HUES6 (cell line): Measurements from ENCODE around the gene KCNJ12.
A peak's percentile ranks its signal among the peaks of the same experiment; 100 is the strongest.

ENCODE experiments used
- H3K27ac ChIP-seq: 2 replicates; pipeline ENCODE4 v1.7.0; 2013; ENCODE audit warnings: low read depth, mild to moderate bottlenecking, low read length, inconsistent platforms
- H3K27me3 ChIP-seq: 2 replicates; pipeline ENCODE4 v1.6.1; 2013; ENCODE audit warnings: low read length; ENCODE audit not compliant: control insufficient read depth, insufficient read depth
- H3K36me3 ChIP-seq: 2 replicates; pipeline ENCODE4 v1.6.1; 2013; ENCODE audit warnings: low read length; ENCODE audit not compliant: control insufficient read depth, insufficient read depth
- H3K4me1 ChIP-seq: 2 replicates; pipeline ENCODE4 v1.6.1; 2013; ENCODE audit warnings: low read length; ENCODE audit not compliant: control insufficient read depth, insufficient read depth
- H3K4me3 ChIP-seq: 2 replicates; pipeline ENCODE4 v1.5.1; 2013; ENCODE audit warnings: low read depth, low read length
- H3K9ac ChIP-seq: one replicate; pipeline ENCODE4 v1.6.1; 2013; ENCODE audit warnings: mild to moderate bottlenecking, low read length
- H3K9me3 ChIP-seq: 2 replicates; pipeline ENCODE4 v1.6.1; 2013; ENCODE audit warnings: low read depth, low read length; ENCODE audit not compliant: control insufficient read depth, insufficient read depth

KCNJ12 gene

DNA sequence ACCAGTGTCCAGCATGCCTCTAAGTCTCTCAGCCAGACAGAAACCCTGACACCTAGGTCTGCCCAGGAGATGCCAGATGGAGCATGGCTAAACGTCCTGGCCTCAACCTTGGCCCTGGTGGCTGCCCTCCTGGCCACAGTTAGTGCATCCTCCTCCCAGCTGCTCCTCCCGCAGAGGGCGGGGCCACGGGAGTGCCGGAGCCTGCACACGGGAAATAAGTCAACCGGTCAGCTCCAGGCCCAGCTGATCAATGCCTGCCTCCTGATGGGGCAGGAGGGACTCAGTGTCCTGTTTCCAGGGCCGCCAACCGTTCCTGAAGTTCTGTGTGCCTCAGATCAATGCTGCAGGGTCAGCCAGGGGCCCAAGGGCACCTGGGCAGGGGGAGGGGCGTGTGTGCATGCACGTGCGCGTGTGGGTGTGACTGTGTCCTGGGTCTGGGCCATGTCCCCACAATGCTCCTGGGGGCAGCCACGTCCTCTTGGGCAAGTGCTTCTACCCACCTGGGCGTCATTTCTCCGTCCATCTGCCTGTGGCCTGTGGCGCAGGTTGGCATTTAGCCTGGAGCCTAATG lies 4.6 kb upstream of the KCNJ12 start:
- H3K4me1 ChIP-seq = peaks cover 36% of the 10 kb centered on the region
- H3K4me3 ChIP-seq = no peak overlapping the region
- peaks cover 67% of the 10 kb centered on the region for H3K27me3 ChIP-seq
- no peak overlapping the region for H3K9ac ChIP-seq
- no peak overlapping the region for H3K27ac ChIP-seq
- H3K9me3 ChIP-seq = no peaks in the 10 kb centered on the region
- no peaks in the 10 kb centered on the region for H3K36me3 ChIP-seq

- Histone ChIP-seq H3K36me3 (no peaks in the 10 kb centered on the region), H3K9me3 (no peaks in the 10 kb centered on the region), H3K27me3 (peaks cover 67% of the 10 kb centered on the region), H3K4me3 (no peak overlapping the region), H3K27ac (no peak overlapping the region), H3K9ac (no peak overlapping the region), H3K4me1 (peaks cover 36% of the 10 kb centered on the region)
Measured at GRCh38 chr17:21372256-21372954, 3.8 kb upstream of the KCNJ12 start.

GRCh38 chr17:21373036-21373435 lies 3.1 kb upstream of the KCNJ12 start:
- no peak overlapping the region for H3K4me3 ChIP-seq
- no peak overlapping the region for H3K27ac ChIP-seq
- no peak overlapping the region for H3K9ac ChIP-seq
- no peaks in the 10 kb centered on the region for H3K36me3 ChIP-seq
- H3K9me3 ChIP-seq = no peaks in the 10 kb centered on the region
- H3K4me1 ChIP-seq = peaks cover 36% of the 10 kb centered on the region
- H3K27me3 ChIP-seq = peaks cover 69% of the 10 kb centered on the region

GRCh38 chr17:21373696-21374440 lies 2.3 kb upstream of the KCNJ12 start:
- no peak overlapping the region for H3K9ac ChIP-seq

DNA sequence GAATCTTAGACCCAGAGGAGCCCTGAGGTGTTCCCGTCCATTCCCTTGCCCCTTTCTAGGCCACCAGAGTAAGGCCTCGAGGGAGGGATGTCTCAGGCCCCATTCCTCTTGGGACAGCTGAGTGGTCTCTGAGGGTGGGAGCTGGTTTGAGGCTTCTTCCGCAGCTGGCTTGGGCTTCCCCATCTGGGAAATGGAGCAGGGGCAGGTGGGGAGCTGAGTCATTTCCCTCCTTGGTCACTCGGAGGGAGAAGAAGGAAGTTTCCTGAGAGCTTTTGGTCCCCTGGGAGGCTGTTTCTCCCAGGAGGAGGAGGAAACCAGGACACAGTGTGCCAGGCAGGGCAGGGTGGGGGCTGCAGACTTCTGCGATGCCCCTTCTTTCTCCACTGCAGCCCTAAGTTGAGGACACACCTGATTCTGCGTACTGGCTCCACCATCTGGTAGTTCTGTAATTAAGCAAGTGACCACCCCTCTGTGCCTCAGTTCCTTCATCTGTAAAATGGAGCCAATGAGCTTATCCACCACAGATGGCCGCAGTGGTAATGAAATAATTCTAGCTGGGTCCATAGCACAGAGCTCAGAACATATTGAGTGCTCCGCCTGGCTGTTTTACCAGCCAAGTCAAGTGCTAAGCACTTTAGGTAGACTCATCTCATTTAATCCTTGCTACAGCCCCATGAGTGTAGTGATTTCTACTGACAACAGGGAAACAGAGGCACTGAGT lies 1.6 kb upstream of the KCNJ12 start:
- Histone ChIP-seq H3K27me3 (peaks cover 73% of the 10 kb centered on the region), H3K4me1 (peaks cover 42% of the 10 kb centered on the region), H3K4me3 (no peak overlapping the region), H3K36me3 (no peaks in the 10 kb centered on the region), H3K27ac (no peak overlapping the region), H3K9me3 (no peaks in the 10 kb centered on the region), H3K9ac (no peak overlapping the region)

More at GRCh38 chr17:21373696-21374440, 2.3 kb upstream of the KCNJ12 start:
- no peak overlapping the region for H3K4me3 ChIP-seq
- H3K9me3 ChIP-seq = no peaks in the 10 kb centered on the region
- H3K36me3 ChIP-seq = no peaks in the 10 kb centered on the region
- peaks cover 75% of the 10 kb centered on the region for H3K27me3 ChIP-seq
- peaks cover 42% of the 10 kb centered on the region for H3K4me1 ChIP-seq
- H3K27ac ChIP-seq = no peak overlapping the region

- H3K4me3 ChIP-seq = no peak overlapping the region
- H3K36me3 ChIP-seq = no peaks in the 10 kb centered on the region
- H3K9me3 ChIP-seq = no peaks in the 10 kb centered on the region
- H3K9ac ChIP-seq = no peak overlapping the region
- no peak overlapping the region for H3K27ac ChIP-seq
- H3K4me1 ChIP-seq = peaks cover 39% of the 10 kb centered on the region
- peaks cover 73% of the 10 kb centered on the region for H3K27me3 ChIP-seq
Measured at GRCh38 chr17:21375162-21375560, 996 bp upstream of the KCNJ12 start.

- peak overlapping the region; percentile 60 for H3K4me3 ChIP-seq
- no peak overlapping the region for H3K27ac ChIP-seq
- H3K9ac ChIP-seq = no peak overlapping the region
- H3K36me3 ChIP-seq = no peaks in the 10 kb centered on the region
- H3K27me3 ChIP-seq = peaks cover 73% of the 10 kb centered on the region
- H3K4me1 ChIP-seq = peaks cover 34% of the 10 kb centered on the region
- no peaks in the 10 kb centered on the region for H3K9me3 ChIP-seq
Measured at GRCh38 chr17:21375757-21376080, 438 bp upstream of the KCNJ12 start.

DNA sequence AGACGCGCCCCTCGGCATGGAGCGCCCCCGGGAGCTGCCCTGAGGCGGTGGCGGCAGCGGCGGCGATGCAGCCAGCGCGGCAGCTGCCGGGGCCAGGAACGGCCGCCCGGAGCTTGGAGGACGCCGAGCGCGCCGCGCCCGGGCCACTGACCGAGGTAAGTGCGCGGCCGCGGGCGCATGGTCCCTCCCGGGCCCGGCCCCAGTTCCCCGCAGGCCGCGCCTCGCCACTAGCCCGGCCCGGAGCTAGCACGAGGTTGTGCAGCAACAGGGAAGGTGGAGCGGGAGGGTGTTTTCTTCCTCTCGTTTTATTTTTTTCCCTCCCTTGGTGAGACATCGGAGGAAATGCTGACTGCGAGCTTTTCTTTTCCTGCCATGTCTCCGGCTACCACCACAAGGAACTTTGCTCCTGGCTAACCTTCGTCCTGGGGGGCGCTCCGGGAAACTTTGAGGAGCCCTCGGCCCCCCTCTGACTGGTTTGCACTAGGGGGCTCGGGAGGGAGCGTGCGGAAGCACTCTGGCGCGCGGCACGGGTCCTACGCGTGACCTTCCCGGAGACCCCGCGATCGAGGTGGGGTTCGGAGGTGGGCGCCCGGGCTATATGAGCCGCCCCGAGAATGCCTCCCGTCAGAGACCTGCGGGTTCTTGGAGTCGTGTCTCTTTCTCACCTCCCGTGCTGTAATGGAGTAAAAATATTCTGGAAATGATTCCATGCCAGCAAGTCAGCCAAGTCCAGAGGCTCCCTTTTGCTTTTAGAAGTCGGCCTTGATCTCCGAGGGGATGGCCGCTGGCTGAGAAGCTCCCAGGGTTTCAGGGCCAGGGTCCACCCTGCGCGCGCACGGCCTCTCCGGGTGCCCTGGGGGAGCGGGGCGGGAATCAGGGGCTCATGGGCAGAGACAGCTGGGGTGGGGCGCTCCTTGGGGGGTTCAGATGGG lies 868 bp downstream of the KCNJ12 start:
- Histone ChIP-seq H3K36me3 (no peaks in the 10 kb centered on the region), H3K27me3 (peaks cover 68% of the 10 kb centered on the region), H3K27ac (no peak overlapping the region), H3K4me3 (peak overlapping the region; percentile 60), H3K9ac (no peak overlapping the region), H3K4me1 (peaks cover 24% of the 10 kb centered on the region), H3K9me3 (no peaks in the 10 kb centered on the region)

DNA sequence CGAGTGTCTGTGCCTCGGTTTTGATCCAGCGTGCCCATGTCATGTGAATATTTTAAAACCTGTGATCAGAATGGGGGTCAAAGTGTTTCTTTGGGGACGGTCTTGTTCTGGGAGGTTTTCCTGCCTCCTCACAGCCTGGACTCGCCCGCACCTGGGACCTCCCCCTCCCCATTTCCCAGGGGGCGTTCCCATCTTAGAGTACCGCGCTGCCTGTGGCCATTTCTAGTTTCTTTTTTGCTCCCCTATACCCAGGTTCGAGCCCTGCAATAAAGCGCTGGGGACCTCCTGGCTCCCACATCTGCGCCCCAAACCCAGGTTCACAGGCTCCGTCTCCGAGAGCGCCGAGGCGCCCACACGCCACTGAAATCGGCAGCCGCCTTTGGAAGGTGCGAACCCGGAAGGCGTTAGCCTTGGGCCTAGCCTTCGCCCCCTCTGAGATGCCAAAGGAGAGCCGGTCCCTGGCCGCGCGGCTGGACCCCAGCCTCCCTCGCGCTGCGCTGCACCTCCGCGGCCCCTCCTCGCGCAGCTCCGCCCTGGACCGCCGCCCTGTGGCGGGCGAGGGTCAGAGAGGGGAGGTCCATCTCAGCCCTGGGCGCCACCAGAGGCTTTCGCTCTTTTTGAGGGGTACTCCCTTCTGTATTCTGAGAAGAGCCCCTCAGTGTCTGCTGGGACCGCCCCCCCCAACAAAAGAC lies 1.7 kb downstream of the KCNJ12 start:
- no peak overlapping the region for H3K27ac ChIP-seq
- H3K36me3 ChIP-seq = no peaks in the 10 kb centered on the region
- H3K9ac ChIP-seq = no peak overlapping the region
- peaks cover 62% of the 10 kb centered on the region for H3K27me3 ChIP-seq
- no peaks in the 10 kb centered on the region for H3K9me3 ChIP-seq
- peaks cover 18% of the 10 kb centered on the region for H3K4me1 ChIP-seq
- H3K4me3 ChIP-seq = peak overlapping the region; percentile 60

DNA sequence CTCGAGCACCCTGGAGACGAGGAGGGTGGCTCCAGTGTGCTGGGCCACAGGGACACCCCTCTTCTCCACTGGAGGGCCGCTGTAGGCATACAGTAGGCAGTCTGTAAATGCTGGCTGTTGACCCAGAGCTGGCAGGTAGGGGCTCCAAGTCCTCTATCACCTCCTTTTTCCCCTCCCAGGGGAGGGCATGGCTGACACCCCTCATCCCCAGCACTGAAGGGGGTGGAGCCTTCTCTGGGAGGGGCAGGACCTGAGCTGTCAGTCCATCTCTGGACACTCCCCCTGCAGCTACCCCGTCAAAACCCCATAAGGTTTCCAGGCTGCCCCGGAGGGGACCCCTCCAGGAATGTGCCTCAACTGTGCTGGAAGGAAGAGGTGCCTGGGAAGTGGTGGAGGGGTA lies 2.4 kb downstream of the KCNJ12 start:
- no peaks in the 10 kb centered on the region for H3K36me3 ChIP-seq
- H3K27me3 ChIP-seq = peaks cover 55% of the 10 kb centered on the region
- no peak overlapping the region for H3K9ac ChIP-seq
- peaks cover 11% of the 10 kb centered on the region; the same call in 1 of the 2 replicates for H3K4me1 ChIP-seq
- no peak overlapping the region for H3K27ac ChIP-seq
- no peaks in the 10 kb centered on the region for H3K9me3 ChIP-seq
- H3K4me3 ChIP-seq = peak overlapping the region; percentile 60
